Mucosa of descending colon (tissue), 3 donors: ENCODE results near the gene USP10. TPM values are rescaled to one million over a fixed set of nuclear protein-coding genes. Genes with fewer than 3 reads are reported as not detected.

Experiments used
- ATAC-seq: fragments of 200-7000 bp; cut with Tn5 transposase; one replicate; pipeline ENCODE4 v1.9.1; 2020; ENCODE audit warnings: mild to moderate bottlenecking, moderate library complexity
- DNase-seq, 3 donors: peaks; one replicate each; pipeline ENCODE4 v3.0.0-alpha.2; 2020
- H3K36me3 ChIP-seq: fragments of 200-600 bp; one replicate; pipeline ENCODE4 v1.8.0; 2021; ENCODE audit warnings: low read depth, mild to moderate bottlenecking
- H3K4me1 ChIP-seq: fragments of 200-600 bp; one replicate; pipeline ENCODE4 v1.8.0; 2021; ENCODE audit warnings: low read depth, mild to moderate bottlenecking
- H3K4me3 ChIP-seq: fragments of 200-600 bp; one replicate; pipeline ENCODE4 v1.8.0; 2021; ENCODE audit warnings: mild to moderate bottlenecking
- H3K9me3 ChIP-seq: fragments of 200-600 bp; one replicate; pipeline ENCODE4 v1.8.0; 2021; ENCODE audit warnings: mild to moderate bottlenecking
- intact Hi-C, 2 donors: fragments of 100-400 bp; cut with DNase I in 1 of 2; cut with micrococcal nuclease in 1 of 2; formaldehyde crosslinking; loops; one replicate each; pipeline versions ENCODE4 v1.11.0 to v1.11.1; 2022; cut with DNase I, micrococcal nuclease
- total RNA-seq, 3 donors: library from RNA; stranded (reverse); fragmentation: NEBNext Ultra II Directional in 2 of 3; extraction: Animal tissue kit (Norgen Biotek cat#: 25700) in 2 of 3; gene quantifications; one replicate each; pipeline versions ENCODE4 v1.2.1 to v1.2.4, GENCODE V29; 2021 to 2023
- TF ChIP-seq, protein P1 (sequence below): fragments of 200-600 bp; IDR thresholded peaks from one replicate; pipeline ENCODE4 v1.8.0; 2022; ENCODE audit warnings: antibody characterized with exemption, mild to moderate bottlenecking
- donor health status: DM: no; HTN: no; CAD: no; lungs with moderate emphysema.
- donor health status: DM: no; HTN: no; CAD: no.
- donor health status: DM: no; HTN: yes; CAD: no.

Gene USP10
- total RNA-seq, 3 donors from 2014 or later = 65.1 to 76.9 (median 72.4) TPM

DNA sequence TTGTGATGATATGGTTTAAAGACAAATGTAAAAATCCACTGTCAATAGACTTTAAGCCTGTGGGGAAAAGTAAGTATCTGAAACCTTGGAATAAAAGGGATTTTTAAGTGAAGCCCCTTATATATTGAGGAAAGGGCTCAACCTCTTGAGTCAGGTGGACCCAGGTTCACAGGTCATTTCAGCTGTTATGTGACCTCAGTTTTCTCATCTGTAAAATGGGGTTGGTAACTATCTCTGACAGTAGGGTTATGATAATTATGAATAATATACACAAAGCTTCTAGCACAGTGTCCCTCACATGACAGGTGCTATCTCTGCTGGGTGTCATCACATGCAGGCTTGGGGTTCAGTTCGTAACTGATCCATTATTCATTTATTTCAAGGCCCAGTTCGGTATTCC, 57.0 kb downstream of the USP10 start:
- DNase-seq (no peak), ATAC-seq (no peak)
- Histone ChIP-seq H3K36me3 (no peaks in the 10 kb centered on the region), H3K4me3 (no peak overlapping the region), H3K9me3 (no peaks in the 10 kb centered on the region), H3K4me1 (no peaks in the 10 kb centered on the region)
- TF ChIP-seq, protein P1, sequence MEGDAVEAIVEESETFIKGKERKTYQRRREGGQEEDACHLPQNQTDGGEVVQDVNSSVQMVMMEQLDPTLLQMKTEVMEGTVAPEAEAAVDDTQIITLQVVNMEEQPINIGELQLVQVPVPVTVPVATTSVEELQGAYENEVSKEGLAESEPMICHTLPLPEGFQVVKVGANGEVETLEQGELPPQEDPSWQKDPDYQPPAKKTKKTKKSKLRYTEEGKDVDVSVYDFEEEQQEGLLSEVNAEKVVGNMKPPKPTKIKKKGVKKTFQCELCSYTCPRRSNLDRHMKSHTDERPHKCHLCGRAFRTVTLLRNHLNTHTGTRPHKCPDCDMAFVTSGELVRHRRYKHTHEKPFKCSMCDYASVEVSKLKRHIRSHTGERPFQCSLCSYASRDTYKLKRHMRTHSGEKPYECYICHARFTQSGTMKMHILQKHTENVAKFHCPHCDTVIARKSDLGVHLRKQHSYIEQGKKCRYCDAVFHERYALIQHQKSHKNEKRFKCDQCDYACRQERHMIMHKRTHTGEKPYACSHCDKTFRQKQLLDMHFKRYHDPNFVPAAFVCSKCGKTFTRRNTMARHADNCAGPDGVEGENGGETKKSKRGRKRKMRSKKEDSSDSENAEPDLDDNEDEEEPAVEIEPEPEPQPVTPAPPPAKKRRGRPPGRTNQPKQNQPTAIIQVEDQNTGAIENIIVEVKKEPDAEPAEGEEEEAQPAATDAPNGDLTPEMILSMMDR = no peak
- intact Hi-C loops = no loop called here

DNA sequence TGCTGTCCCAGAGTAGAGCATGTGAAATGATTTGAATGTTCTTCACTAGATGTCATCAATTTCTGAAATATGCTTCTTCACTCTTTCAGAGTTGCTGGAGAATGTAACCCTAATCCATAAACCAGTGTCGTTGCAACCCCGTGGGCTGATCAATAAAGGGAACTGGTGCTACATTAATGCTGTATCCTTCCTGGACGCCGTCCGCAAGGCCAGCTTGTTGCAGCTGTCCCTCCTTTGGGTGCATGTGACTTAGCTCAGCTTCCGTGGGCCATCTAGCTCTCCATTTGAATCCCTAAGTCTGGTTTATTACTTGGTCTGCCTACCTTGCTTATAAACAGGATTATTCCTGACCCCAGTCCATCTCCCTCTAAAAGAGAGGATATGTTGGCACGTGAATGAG, 58.8 kb downstream of the USP10 start:
- Histone ChIP-seq H3K9me3 (no peaks in the 10 kb centered on the region), H3K36me3 (no peaks in the 10 kb centered on the region), H3K4me3 (no peak overlapping the region), H3K4me1 (no peaks in the 10 kb centered on the region)
- ATAC-seq (no peak), DNase-seq (peak in 1 of 3 donors; percentile 40)
- intact Hi-C loops = no loop called here
- TF ChIP-seq, protein P1 = no peak

DNA sequence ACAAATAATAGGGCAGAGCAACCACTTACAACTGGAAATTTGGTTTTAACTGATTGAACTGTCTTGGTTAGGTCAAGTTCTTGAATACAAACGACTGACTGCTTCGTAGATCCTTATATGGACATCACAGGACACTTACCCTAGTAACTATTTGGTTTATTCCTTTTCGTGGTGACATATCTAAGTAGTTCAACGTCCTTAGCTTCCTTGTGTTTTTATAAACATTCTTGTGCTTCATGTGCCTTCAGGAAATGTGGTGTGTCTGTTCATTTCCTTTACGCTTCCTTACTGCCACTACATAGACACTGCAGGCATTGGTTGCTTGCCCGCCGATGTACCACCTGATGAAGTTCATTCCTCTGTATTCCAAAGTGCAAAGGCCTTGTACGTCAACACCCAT, 59.3 kb downstream of the USP10 start:
- DNase-seq (no peak), ATAC-seq (peak; percentile 30)
- H3K4me3 ChIP-seq = no peak overlapping the region

DNA sequence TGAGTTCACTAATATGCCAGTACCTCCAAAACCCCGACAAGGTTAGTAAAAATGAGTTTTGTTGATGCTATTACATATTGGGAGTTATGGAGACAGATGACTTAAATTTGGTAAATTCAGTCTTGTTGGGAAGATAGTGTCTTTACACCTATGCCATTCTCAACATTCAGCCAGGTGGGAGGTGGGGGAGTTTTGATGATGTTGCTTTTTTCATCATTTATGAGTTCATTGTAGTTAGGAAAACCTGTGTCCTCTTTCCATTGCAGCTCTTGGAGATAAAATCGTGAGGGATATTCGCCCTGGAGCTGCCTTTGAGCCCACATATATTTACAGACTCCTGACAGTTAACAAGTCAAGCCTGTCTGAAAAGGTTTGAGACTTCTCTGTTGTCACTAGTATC, 60.1 kb downstream of the USP10 start:
- intact Hi-C loops = no loop called here
- no peak overlapping the region for H3K4me3 ChIP-seq
- TF ChIP-seq, protein P1 = no peak
- no peaks in the 10 kb centered on the region for H3K4me1 ChIP-seq
- DNase-seq = no peak
- no peak for ATAC-seq
- no peaks in the 10 kb centered on the region for H3K9me3 ChIP-seq
- H3K36me3 ChIP-seq = no peaks in the 10 kb centered on the region

More for the DNA sequence above, 59.3 kb downstream of the USP10 start:
- H3K4me1 ChIP-seq = no peaks in the 10 kb centered on the region
- H3K36me3 ChIP-seq = no peaks in the 10 kb centered on the region
- H3K9me3 ChIP-seq = no peaks in the 10 kb centered on the region
- intact Hi-C loops = no loop called here
- TF ChIP-seq, protein P1 = no peak

DNA sequence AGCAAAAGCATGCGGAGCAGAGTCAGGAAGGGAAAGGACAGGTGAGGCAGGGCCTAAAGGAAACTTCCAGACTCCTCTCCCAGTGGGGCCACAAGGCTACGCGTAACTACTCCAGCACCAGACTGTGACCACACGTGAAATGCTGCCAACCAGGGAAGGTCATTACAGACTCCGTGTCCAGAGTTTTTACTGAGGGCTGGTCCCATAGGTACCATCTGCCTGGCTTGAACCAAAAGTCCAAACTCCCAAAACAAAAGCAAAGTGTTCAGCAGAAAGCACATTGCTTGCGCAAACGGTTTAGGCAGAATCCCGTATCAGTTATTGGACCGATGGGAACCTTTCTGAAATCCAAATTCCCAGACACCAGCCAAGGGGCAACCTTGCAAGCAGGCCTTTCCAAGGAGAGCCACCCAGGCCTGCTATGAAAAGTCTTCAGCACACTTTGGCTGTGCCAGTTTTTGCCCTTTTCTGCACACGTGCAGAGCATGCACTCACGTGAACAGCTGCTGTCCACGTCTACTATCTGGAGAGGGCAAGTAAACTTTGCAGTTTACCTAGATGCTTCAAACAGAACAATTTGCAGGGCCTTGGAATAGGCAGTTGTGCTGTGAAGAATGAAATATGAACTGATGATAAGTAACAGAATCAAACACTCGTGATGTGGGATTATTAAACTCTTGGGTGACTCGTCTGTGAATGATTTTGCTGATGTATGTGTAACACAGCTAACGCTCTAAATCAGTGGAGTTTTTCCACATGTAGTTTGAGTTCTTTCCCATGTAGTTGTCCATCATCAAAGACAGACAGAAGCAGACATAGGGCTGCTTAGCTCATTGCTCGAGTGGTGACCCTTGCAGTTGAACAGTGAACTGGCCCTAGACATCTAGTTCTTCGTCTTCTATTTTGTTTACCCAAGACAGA, 61.9 kb downstream of the USP10 start:
- no peaks in the 10 kb centered on the region for H3K9me3 ChIP-seq
- H3K4me3 ChIP-seq = no peak overlapping the region
- DNase-seq = no peak
- no peak for ATAC-seq
- H3K4me1 ChIP-seq = no peaks in the 10 kb centered on the region
- no peaks in the 10 kb centered on the region for H3K36me3 ChIP-seq
- TF ChIP-seq, protein P1 = no peak
- intact Hi-C loops = no loop called here
